Measurements from ENCODE around the gene OCIAD1. TPM values are rescaled to one million over a fixed set of nuclear protein-coding genes. Genes with fewer than 3 reads are reported as not detected.
A peak's percentile ranks its signal among the peaks of the same experiment; 100 is the strongest.

OCIAD1 gene, protein sequence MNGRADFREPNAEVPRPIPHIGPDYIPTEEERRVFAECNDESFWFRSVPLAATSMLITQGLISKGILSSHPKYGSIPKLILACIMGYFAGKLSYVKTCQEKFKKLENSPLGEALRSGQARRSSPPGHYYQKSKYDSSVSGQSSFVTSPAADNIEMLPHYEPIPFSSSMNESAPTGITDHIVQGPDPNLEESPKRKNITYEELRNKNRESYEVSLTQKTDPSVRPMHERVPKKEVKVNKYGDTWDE
- total RNA-seq: 100 to 1,000 TPM in 1 of 2 experiments, 10 to 100 TPM in 1; 93.6 to 120 TPM

DNA sequence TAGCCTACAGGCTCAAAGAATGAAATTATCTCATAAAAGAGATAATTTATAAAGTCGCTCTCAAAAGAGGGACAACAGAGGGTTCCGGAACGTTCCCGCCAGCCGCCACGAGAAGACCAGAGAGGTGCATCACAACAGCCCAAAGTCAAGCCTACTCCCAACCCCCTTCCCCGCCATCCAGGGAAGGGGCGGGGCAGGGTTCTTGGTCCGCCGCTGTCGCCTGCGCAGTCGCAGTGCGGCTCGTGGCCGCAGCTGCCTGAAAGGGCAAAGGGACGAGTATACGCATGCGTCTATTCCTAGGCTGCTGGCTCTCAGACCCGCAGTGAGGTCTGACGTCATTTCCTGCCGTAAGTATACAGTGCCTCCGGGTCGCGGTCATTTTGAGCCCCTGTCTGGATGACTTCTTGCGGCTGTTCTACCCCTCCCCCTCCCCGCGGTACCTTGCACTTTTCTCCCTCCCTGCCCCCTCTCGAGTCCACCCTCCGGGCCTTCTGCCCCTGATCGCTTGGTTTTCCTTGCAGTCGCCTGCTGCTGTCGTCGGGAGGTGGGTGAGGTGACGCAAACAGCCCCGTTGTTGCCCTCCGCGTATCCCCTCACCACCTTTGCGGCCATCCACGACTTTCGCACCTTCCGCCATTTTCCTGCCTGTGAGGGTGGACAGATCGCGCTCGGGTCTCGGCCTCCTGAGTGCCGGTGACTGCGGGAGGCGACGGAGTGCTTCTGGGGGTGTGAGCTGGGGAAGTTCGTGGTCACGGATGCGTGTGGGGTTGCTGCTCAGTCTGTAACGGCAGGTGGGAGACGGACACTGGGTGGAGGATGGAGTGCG is at the start of gene OCIAD1:
Gene OCIAD1 (plus strand): TSS at position 383 of the 826 bp plus-strand sequence. CDS start 1,537 bp downstream, outside the sequence.
- Mint-ChIP-seq H3K9me3 (peaks cover 6% of the 10 kb centered on the region), H3K36me3 (ENCODE audit: low read depth) (peaks cover 21% of the 10 kb centered on the region), H3K27ac (peak within 1 kb of the TSS; percentile 100), H3K27me3 (no peaks in the 10 kb centered on the region), H3K4me3 (peak within 1 kb of the TSS; percentile 98), H3K4me1 (peaks cover 27% of the 10 kb centered on the region)
- peak; percentile 97 for DNase-seq
- POLR2A ChIA-PET: interaction anchor here (0.7 kb wide), 1 partner anchor 51 kb away, joined by 3 read pairs; the partner anchor contains the start of gene FRYL
- CTCF ChIA-PET: no interaction called here

DNA sequence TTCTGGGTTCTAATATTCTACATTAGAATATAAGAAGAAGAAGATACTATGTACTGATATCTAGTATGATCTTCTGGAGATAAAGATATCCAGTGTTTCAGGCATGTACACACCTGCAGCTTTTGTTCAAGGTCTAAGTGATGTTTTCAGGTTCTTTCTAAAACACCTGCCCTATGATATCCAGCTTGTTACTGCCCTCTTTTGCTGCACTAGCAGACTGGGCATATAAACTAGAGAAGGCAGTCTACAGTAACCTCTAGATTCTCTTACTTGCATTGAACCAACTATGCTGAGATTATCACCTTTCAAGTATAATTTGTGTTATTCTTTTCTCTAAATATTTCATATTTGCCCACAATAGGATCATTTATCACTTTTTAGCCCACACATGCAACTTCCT is 48.9 kb upstream of the OCIAD1 start:
- Mint-ChIP-seq H3K27ac (no peak overlapping the region), H3K27me3 (no peaks in the 10 kb centered on the region), H3K4me3 (no peak overlapping the region), H3K9me3 (no peaks in the 10 kb centered on the region), H3K4me1 (peaks cover 26% of the 10 kb centered on the region), H3K36me3 (ENCODE audit: low read depth) (peaks cover 3% of the 10 kb centered on the region)
- DNase-seq: no peak
- POLR2A ChIA-PET: no interaction called here
- CTCF ChIA-PET: no interaction called here

DNA sequence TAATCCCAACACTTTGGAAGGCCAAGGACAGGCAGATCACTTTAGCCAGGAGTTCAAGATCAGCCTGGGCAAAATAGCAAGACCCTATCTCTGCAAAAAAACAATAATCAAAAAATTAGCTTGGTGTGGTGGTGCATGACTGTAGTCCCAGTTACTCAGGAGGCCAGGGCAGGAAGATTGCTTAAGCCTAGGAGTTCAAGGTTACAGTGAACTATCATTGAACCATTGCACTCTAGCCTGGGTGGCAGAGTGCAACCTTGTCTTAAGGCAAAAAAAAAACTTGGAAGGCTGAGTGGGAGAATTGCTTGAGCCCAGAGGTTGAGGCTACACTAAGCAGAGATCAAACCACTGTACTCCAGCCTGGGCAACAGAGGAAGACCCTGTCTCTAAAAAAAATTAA is 45.6 kb upstream of the OCIAD1 start:
- POLR2A ChIA-PET: no interaction called here
- Mint-ChIP-seq H3K9me3 (no peaks in the 10 kb centered on the region), H3K27ac (no peak overlapping the region), H3K4me3 (no peak overlapping the region), H3K27me3 (no peaks in the 10 kb centered on the region), H3K36me3 (ENCODE audit: low read depth) (no peaks in the 10 kb centered on the region), H3K4me1 (peaks cover 11% of the 10 kb centered on the region)
- DNase-seq: no peak
- CTCF ChIA-PET: interaction anchor here (1.4 kb wide), 1 partner anchor 9 kb away, joined by 4 read pairs; no protein-coding TSS in a partner anchor

DNA sequence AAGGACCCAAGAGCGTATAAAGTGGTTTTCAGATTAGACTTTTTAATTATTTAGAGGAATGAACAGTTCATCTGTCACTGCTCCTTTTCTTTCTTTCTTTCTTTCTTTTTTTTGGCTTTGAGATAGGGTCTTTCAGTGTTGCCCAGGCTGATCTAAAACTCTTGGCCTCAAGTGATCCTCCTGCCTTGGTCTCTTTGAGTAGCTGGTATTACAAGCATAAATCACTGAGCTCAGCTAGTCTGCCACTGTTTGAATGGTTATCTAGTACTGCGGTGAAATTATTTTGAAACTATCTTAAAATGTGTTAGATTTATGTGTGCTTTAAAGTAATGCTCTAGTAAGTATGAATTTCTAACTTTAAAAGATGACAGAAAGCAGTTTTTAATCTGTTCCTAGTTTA is 44.3 kb upstream of the OCIAD1 start:
- CTCF ChIA-PET: no interaction called here
- no peak overlapping the region for H3K27ac Mint-ChIP-seq

DNA sequence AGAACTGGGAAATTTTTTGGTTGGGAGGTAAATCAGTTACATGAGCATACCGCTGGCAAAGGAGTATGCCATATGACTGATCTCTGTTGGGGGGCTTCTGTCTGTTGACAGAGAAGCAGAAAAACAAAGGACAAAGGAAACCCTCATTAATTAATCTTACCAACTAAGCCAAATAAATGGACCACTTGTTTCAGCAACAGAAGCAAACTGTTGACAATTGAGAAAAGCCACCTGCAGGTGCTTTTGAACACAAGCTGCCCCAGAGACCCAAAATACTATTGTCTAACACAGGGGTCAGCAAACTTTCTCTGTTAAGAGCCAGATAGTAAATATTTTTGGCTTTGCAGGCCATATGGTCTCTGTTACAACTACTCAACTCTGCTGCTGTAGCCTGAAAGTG is 43.8 kb upstream of the OCIAD1 start:
- POLR2A ChIA-PET: no interaction called here
- H3K9me3 Mint-ChIP-seq: no peaks in the 10 kb centered on the region
- H3K36me3 Mint-ChIP-seq (ENCODE audit: low read depth): no peaks in the 10 kb centered on the region
- no peak for DNase-seq
- no peaks in the 10 kb centered on the region for H3K4me1 Mint-ChIP-seq
- H3K27me3 Mint-ChIP-seq: no peaks in the 10 kb centered on the region
- CTCF ChIA-PET: no interaction called here
- no peak overlapping the region for H3K27ac Mint-ChIP-seq
- no peak overlapping the region for H3K4me3 Mint-ChIP-seq

More for the DNA sequence above, 44.3 kb upstream of the OCIAD1 start:
- Mint-ChIP-seq H3K9me3 (no peaks in the 10 kb centered on the region), H3K4me3 (no peak overlapping the region), H3K4me1 (peaks cover 2% of the 10 kb centered on the region), H3K27me3 (no peaks in the 10 kb centered on the region), H3K36me3 (ENCODE audit: low read depth) (no peaks in the 10 kb centered on the region)
- POLR2A ChIA-PET: no interaction called here
- DNase-seq: no peak

DNA sequence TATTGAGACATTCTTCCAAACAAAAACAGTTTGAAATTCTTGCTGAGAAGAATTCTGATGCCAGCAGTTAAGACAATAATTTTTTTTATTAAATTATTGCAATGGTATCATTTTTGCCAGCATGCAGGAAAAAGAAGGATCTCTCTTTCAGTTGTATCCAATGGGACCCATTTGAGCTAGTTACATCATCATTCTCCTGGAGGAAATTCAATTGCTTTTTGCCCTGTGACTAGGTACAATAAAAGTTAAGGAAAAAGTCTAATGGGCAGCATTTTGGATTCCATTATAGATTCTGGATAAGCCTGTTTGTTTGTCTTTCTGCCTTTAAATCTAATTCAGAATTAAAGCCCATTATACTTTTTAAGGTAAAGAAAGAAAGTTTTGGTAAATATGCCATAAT is 40.3 kb upstream of the OCIAD1 start:
- Mint-ChIP-seq H3K27ac (no peak overlapping the region), H3K4me1 (no peaks in the 10 kb centered on the region), H3K4me3 (no peak overlapping the region), H3K9me3 (no peaks in the 10 kb centered on the region), H3K27me3 (no peaks in the 10 kb centered on the region), H3K36me3 (ENCODE audit: low read depth) (peaks cover 2% of the 10 kb centered on the region)
- ChIA-PET CTCF (interaction anchor here (0.7 to 1.1 kb wide), 2 partner anchors 114 to 245 kb away, joined by 3 read pairs; no protein-coding TSS in a partner anchor), POLR2A (no interaction called here)
- DNase-seq: no peak

DNA sequence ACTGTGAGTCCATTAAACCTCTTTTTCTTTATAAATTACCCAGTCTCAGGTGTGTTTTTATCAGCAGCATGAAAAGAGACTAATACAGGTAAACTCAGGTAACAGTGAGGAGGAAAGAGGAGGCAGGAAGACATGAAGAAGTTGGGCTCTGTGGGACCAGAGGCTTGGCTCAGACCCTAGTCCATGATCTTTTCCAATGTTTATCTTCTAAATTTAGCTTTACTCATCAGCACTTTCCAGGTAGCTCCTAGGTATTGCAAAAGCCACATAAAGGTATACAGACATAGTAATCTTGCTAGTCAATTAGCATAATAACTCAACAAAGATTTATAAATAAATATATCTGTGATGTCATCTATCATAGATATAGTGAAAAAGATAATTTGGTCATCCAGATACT is 39.6 kb upstream of the OCIAD1 start:
- peaks cover 2% of the 10 kb centered on the region for H3K36me3 Mint-ChIP-seq (ENCODE audit: low read depth)
- CTCF ChIA-PET: no interaction called here
- H3K27ac Mint-ChIP-seq: no peak overlapping the region
- H3K9me3 Mint-ChIP-seq: no peaks in the 10 kb centered on the region
- no peak overlapping the region for H3K4me3 Mint-ChIP-seq
- no peaks in the 10 kb centered on the region for H3K4me1 Mint-ChIP-seq
- no peak for DNase-seq
- H3K27me3 Mint-ChIP-seq: peaks cover 2% of the 10 kb centered on the region
- POLR2A ChIA-PET: no interaction called here

DNA sequence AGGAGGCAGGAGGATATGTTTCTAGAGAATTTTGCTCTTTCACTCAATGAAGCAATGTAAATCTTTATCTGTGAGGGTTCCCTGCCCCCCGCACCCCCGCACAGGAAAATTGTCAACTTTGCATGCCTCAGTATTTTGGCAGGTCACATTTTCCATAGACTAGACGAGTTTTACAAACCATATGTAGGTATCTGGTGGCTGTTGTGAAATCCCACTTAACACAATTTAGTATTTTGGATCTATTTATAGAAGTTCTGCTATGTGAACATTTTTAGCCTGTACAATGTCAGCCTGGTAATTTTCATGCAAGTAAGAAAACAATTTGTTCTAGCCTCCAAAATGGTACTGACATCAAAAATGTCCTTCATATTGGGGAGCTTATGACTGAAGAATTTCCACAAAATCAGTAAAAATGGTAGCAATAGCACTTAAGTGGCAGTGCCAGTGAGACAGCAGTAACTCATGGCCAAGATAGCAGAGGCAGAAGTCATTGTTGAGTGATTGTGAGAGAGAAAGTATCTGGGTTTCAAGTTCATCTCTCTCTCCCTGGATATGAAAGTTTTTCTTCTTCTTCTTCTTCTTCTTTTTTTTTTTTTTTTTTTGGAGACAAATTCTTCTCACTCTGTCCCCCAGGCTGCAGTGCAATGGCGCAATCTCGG is 38.4 kb upstream of the OCIAD1 start:
- Mint-ChIP-seq H3K4me1 (no peaks in the 10 kb centered on the region), H3K9me3 (no peaks in the 10 kb centered on the region), H3K36me3 (ENCODE audit: low read depth) (peaks cover 2% of the 10 kb centered on the region), H3K4me3 (no peak overlapping the region), H3K27ac (no peak overlapping the region), H3K27me3 (peaks cover 4% of the 10 kb centered on the region)
- ChIA-PET CTCF (no interaction called here), POLR2A (no interaction called here)
- no peak for DNase-seq

DNA sequence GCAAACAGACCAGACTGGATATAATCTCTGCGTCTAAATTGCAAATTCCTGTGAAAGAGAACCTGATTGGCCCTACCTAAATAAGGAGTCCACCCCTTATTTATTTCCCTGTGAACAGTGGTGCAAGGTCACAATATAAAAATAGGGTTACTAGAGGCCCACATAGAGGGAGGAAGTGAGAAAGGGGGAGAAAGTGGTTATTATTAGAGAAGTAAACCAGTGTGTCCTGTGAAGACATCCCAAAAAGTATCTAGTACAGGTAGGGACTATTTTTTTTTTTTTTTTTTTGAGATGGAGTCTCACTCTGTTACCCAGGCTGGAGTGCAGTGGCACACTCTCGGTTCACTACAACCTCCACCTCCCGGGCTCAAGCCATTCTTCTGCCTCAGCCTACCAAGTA is 35.8 kb upstream of the OCIAD1 start:
- ChIA-PET CTCF (interaction anchor here (1.7 to 1.8 kb wide), 2 partner anchors 10 to 14 kb away, joined by 3 to 4 read pairs; no protein-coding TSS in a partner anchor), POLR2A (no interaction called here)
- H3K36me3 Mint-ChIP-seq (ENCODE audit: low read depth): peaks cover 2% of the 10 kb centered on the region
- no peak overlapping the region for H3K27ac Mint-ChIP-seq
- H3K9me3 Mint-ChIP-seq: no peaks in the 10 kb centered on the region
- DNase-seq: no peak
- no peaks in the 10 kb centered on the region for H3K4me1 Mint-ChIP-seq
- H3K4me3 Mint-ChIP-seq: no peak overlapping the region
- H3K27me3 Mint-ChIP-seq: peaks cover 11% of the 10 kb centered on the region

DNA sequence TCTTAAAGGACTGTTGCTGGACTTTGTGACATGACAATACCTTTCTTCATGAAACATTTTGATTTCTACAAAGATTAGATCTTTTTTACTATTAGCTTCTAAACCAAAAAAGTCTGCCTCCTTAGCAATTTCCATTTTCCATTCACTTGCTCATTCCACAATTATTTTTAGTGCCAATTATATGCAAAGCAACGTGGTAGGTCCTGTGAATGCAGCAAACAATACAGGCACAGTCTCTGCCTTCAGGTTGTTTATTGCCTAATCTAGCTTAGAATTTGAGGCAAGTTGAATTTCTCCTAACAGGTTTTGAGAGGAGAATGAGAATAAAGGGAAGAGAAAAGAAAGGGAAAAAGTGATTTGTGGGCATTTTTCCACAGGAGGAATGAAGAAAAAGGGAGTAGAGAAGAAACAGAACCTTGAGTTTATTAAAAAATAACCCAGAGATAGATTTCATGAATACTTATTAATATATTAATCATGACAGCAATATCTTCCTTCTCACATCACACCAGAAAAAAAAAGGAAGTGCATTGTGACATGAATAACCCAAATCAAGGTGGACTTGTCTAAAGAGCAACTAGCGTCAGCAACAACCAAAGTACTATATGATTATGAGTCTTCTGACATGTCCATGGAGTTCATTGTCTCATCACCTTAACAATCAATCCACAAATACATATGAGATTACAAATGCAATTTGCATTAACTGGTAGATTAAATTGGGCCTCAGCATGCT is 34.5 kb upstream of the OCIAD1 start:
- no peak for DNase-seq
- CTCF ChIA-PET: interaction anchor here (0.6 to 1.7 kb wide), 3 partner anchors 8 to 39 kb away, joined by 3 read pairs; no protein-coding TSS in a partner anchor
- H3K9me3 Mint-ChIP-seq: no peaks in the 10 kb centered on the region
- H3K4me3 Mint-ChIP-seq: no peak overlapping the region
- peaks cover 11% of the 10 kb centered on the region for H3K27me3 Mint-ChIP-seq
- no peak overlapping the region for H3K27ac Mint-ChIP-seq
- no peaks in the 10 kb centered on the region for H3K4me1 Mint-ChIP-seq
- peaks cover 2% of the 10 kb centered on the region for H3K36me3 Mint-ChIP-seq (ENCODE audit: low read depth)
- POLR2A ChIA-PET: no interaction called here

DNA sequence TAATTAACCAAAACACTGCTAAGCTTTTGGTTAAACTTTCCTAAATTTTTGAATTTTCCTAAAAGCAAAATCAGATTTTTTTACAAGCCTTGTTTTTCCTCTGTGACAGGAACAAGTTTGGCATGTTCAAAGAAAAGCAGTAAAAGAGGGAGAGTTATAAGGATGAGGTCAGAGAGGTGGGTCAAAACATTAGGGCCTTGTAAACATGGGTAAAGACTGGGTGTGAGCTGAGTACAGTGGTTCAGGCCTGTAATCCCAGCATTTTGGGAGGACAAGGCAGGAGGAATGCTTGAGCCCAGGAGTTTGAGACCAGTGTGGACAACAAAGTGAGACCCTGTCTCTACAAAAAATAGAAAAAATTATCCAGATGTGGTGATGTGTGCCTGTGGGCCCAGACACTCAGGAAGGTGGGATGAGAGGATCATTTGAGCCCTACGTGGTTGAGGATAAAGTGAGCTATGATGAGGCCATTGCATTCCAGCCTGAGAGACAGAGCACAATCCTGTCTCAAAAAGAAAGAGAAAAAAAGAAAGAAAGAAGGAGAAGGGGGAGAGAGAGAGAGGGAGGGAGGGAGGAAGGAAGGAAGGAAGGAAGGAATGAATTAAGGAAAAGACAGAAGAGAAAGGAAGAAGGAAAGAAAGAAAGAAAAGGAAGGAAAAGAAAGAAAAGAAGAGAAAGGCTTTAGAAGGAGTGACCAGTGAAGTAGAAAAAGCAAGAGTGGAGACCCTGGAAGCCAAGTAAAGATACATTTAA is 33.8 kb upstream of the OCIAD1 start:
- H3K27ac Mint-ChIP-seq: no peak overlapping the region
- no peak for DNase-seq
- peaks cover 2% of the 10 kb centered on the region for H3K36me3 Mint-ChIP-seq (ENCODE audit: low read depth)
- ChIA-PET CTCF (interaction anchor here (1.3 kb wide), 1 partner anchor 8 kb away, joined by 3 read pairs; no protein-coding TSS in a partner anchor), POLR2A (no interaction called here)
- no peak overlapping the region for H3K4me3 Mint-ChIP-seq
- no peaks in the 10 kb centered on the region for H3K9me3 Mint-ChIP-seq
- peaks cover 11% of the 10 kb centered on the region for H3K27me3 Mint-ChIP-seq
- no peaks in the 10 kb centered on the region for H3K4me1 Mint-ChIP-seq

DNA sequence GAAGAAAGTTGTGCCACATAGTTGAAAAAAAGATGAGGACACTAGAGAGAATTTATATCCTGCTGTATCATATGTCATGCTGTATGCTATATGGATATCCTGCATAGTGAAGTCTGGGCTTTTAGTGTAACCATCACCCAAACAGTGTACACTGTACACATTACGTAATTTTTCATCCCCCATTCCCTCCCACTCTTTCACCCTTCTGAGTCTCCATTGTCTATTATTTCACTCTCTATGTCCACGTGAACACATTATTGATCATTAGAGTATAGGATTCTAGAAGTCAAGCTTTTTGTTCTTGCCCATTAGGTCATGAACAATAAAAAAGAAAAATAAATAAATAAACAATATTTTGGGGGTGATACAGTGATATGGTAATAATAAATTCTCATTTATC is 32.8 kb upstream of the OCIAD1 start:
- Mint-ChIP-seq H3K4me1 (no peaks in the 10 kb centered on the region), H3K27me3 (peaks cover 11% of the 10 kb centered on the region), H3K27ac (no peak overlapping the region), H3K4me3 (no peak overlapping the region), H3K9me3 (no peaks in the 10 kb centered on the region), H3K36me3 (ENCODE audit: low read depth) (no peaks in the 10 kb centered on the region)
- CTCF ChIA-PET: interaction anchor here (1.3 kb wide), 1 partner anchor 9 kb away, joined by 3 read pairs; no protein-coding TSS in a partner anchor
- POLR2A ChIA-PET: no interaction called here
- no peak for DNase-seq
